Muscle layer of colon (tissue), 2 donors: ENCODE measurements around the gene NOC2L.

ENCODE experiments used
- H3K27ac ChIP-seq: one replicate; pipeline ENCODE4 v1.7.0; 2013; ENCODE audit warnings: low read depth, mild to moderate bottlenecking, low read length, moderate library complexity
- H3K27me3 ChIP-seq, 2 donors: one replicate each; pipeline ENCODE4 v1.7.0; 2013; ENCODE audit warnings: low read length in 2 of 2, mild to moderate bottlenecking in 2 of 2; ENCODE audit not compliant: insufficient read depth in 2 of 2, control insufficient read depth in 1 of 2
- H3K36me3 ChIP-seq: one replicate; pipeline ENCODE4 v1.7.0; 2013; ENCODE audit warnings: mild to moderate bottlenecking, low read length; ENCODE audit not compliant: insufficient read depth
- H3K4me1 ChIP-seq: one replicate; pipeline ENCODE4 v1.7.0; 2013; ENCODE audit warnings: mild to moderate bottlenecking, low read length; ENCODE audit not compliant: insufficient read depth
- H3K4me3 ChIP-seq, 2 donors: one replicate each; pipeline ENCODE4 v1.7.0; 2013; ENCODE audit warnings: low read length in 2 of 2, low read depth in 1 of 2, mild to moderate bottlenecking in 1 of 2, moderate library complexity in 1 of 2
- H3K9ac ChIP-seq: one replicate; pipeline ENCODE4 v1.7.0; 2013; ENCODE audit warnings: low read length
- H3K9me3 ChIP-seq: one replicate; pipeline ENCODE4 v1.7.0; 2013; ENCODE audit warnings: mild to moderate bottlenecking, low read length
- donor health status: abdominal sarcoma.
- donor health status: Adenocarcinoma of cecum.

Gene NOC2L

DNA sequence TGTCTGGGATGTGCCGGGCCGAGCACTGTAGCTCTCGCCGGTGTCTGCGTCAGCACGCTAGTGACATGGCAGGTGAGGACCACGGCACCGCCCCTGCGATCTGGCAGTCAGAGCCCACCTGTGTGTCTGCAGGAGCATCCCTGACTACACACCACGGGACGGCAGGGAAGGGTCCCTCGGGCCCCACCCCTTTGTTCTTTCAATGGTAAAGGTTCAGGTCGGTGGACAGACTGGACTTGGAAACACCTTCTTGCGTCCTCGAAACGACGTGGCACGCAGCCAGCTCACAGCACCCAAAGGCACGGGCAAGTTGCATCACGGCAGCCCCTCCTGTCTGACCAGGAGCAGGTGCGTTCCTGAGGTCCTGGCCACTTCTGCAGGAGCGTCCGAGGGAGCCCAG is 39.0 kb downstream of the NOC2L start:
- Histone ChIP-seq H3K9me3 (no peaks in the 10 kb centered on the region), H3K27me3 (peaks cover 12 to 64% of the 10 kb centered on the region in 2 donors), H3K4me3 (no peak overlapping the region)

GRCh38 chr1:919271-919872 is 39.7 kb downstream of the NOC2L start:
- no peak overlapping the region for H3K9ac ChIP-seq
- H3K4me1 ChIP-seq = peaks cover 23% of the 10 kb centered on the region
- no peak overlapping the region for H3K27ac ChIP-seq
- no peak overlapping the region for H3K4me3 ChIP-seq
- no peaks in the 10 kb centered on the region for H3K9me3 ChIP-seq
- H3K36me3 ChIP-seq = no peaks in the 10 kb centered on the region
- peaks cover 12 to 58% of the 10 kb centered on the region in 2 donors for H3K27me3 ChIP-seq

More for the DNA sequence above, 39.0 kb downstream of the NOC2L start:
- Histone ChIP-seq H3K36me3 (no peaks in the 10 kb centered on the region), H3K27ac (no peak overlapping the region), H3K4me1 (peaks cover 23% of the 10 kb centered on the region), H3K9ac (no peak overlapping the region)

GRCh38 chr1:918843-919242 is 40.2 kb downstream of the NOC2L start:
- Histone ChIP-seq H3K27ac (no peak overlapping the region), H3K27me3 (peaks cover 12 to 63% of the 10 kb centered on the region in 2 donors), H3K4me1 (peaks cover 23% of the 10 kb centered on the region), H3K36me3 (no peaks in the 10 kb centered on the region), H3K9ac (no peak overlapping the region), H3K4me3 (no peak overlapping the region), H3K9me3 (no peaks in the 10 kb centered on the region)

GRCh38 chr1:918353-918752 is 40.7 kb downstream of the NOC2L start:
- Histone ChIP-seq H3K4me1 (peaks cover 22% of the 10 kb centered on the region), H3K4me3 (no peak overlapping the region), H3K27me3 (peaks cover 12 to 63% of the 10 kb centered on the region in 2 donors), H3K9me3 (no peaks in the 10 kb centered on the region), H3K27ac (no peak overlapping the region), H3K9ac (no peak overlapping the region), H3K36me3 (no peaks in the 10 kb centered on the region)

DNA sequence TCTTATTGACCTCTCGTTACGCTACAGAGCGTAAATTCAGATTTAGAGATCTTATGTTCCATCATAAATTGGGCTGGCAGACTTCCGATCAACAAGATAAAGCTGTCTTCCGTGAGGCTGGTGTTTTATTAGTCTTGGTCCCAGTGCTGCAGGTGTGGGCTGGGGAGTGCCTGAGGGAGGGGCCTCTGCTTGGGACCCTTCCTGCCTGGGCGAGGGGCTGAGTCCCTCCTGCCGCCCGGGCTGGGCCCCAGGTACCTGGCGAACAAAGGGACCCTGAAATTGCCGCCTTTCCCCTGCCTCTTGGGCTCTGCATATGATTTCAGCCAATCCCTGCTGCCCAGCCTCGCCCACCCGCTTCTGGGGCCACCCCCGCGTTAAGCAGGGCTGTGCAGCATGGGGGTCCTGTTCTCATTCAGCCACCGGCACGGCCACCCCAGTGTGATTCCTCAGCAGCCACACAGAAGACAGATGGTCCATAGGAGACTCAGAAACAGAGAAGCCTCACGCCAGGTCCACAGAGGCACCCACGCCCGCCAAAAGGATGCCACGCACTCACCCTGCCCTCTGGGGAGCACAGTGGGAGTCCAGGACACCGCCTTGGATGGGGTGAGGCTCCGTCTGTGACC is 41.5 kb downstream of the NOC2L start:
- H3K36me3 ChIP-seq = no peaks in the 10 kb centered on the region
- H3K4me1 ChIP-seq = peaks cover 17% of the 10 kb centered on the region

DNA sequence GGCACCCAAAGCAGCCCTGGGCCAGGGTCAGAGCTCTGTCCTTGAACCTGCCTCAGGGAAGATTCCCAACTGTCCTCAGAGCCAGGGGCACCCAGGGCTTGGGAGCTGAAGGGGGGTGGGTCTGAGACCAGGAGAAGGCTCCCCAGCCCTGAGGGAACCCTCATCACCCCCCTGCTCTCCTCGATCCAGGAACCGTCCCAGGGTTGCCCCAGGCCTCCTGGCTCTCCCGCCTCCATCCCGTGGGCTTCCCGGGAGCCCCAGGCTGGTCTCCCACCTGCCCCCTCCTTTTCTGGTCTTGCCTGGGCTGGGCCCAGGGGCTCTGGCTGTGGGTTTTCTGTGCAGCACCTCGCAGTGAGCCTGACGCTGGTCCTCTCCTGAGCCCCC is 42.0 kb downstream of the NOC2L start:
- Histone ChIP-seq H3K4me1 (peaks cover 17% of the 10 kb centered on the region), H3K4me3 (no peak overlapping the region), H3K9ac (no peak overlapping the region), H3K27me3 (peaks cover 5 to 50% of the 10 kb centered on the region in 2 donors), H3K27ac (no peak overlapping the region), H3K36me3 (no peaks in the 10 kb centered on the region), H3K9me3 (no peaks in the 10 kb centered on the region)

More for the DNA sequence above, 41.5 kb downstream of the NOC2L start:
- H3K9ac ChIP-seq = no peak overlapping the region
- H3K27ac ChIP-seq = no peak overlapping the region
- peaks cover 10 to 55% of the 10 kb centered on the region in 2 donors for H3K27me3 ChIP-seq
- H3K4me3 ChIP-seq = no peak overlapping the region
- no peaks in the 10 kb centered on the region for H3K9me3 ChIP-seq

- Histone ChIP-seq H3K36me3 (no peaks in the 10 kb centered on the region), H3K4me1 (peaks cover 11% of the 10 kb centered on the region), H3K27ac (no peak overlapping the region), H3K9me3 (no peaks in the 10 kb centered on the region), H3K4me3 (no peak overlapping the region), H3K27me3 (peaks cover 5 to 44% of the 10 kb centered on the region in 2 donors), H3K9ac (no peak overlapping the region)
Measured at GRCh38 chr1:916173-917075, 42.6 kb downstream of the NOC2L start.

- H3K27me3 ChIP-seq = peaks cover 5 to 44% of the 10 kb centered on the region in 2 donors
- H3K9ac ChIP-seq = no peak overlapping the region
- no peaks in the 10 kb centered on the region for H3K36me3 ChIP-seq
- no peak overlapping the region for H3K4me3 ChIP-seq
- H3K4me1 ChIP-seq = peaks cover 2% of the 10 kb centered on the region
- no peak overlapping the region for H3K27ac ChIP-seq
- H3K9me3 ChIP-seq = no peaks in the 10 kb centered on the region
Measured at GRCh38 chr1:915295-916172, 43.5 kb downstream of the NOC2L start.

DNA sequence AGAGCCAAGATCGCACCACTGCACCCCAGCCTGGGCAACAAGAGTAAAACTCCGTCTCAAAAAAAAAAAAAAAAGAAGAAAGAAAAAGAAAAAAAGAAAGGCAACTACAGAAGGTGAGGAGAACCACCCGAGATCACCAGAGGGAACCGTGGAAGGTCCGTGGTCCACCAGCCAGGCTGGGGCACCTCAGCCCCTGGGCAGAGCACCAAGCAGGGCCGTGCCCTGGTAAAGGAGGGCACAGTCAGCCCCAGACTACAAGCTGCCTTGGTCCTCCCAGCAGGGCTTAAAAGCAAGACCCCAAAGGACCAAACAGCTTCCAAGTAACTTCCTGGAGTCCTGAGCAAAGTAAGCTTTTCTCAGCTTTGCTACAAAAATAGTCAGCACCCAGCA is 44.2 kb downstream of the NOC2L start:
- peaks cover 5 to 43% of the 10 kb centered on the region in 2 donors for H3K27me3 ChIP-seq

DNA sequence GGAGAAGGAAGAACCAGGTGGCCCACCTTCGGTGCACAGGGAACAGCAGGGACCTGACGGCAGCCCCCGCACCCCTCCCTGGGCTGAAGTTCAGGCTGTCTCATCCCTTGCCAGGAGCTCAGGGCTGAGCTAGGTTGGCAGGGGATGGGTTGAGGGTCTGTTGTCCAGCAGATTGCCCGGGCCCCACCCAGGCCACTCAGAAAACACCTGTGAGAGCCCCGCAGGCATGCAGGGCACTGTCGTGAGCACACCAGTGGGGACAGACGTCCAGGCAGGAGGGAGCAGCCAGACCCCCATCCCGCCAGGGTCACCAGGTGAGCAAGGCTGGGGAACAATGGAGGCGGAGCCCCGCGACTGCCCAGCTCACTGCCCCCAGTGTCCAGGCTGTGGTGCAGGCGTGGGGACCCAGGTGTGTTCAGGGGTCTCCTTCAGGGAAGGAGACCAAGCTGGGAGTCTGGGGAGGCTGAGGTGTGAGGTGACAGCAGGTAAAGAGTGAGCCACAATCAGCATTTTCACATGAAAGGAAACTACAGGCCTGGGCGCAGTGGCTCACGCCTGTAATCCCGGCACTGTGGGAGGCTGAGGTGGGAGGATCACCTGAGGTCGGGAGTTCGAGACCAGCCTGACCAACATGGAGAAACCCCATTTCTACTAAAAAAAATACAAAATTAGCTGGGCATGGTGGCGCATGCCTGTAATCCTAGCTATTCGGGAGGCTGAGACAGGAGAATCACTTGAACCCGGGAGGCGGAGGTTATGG is 44.7 kb downstream of the NOC2L start:
- no peaks in the 10 kb centered on the region for H3K4me1 ChIP-seq
- H3K27me3 ChIP-seq = peaks cover 5 to 38% of the 10 kb centered on the region in 2 donors
- no peak overlapping the region for H3K4me3 ChIP-seq

More for the DNA sequence above, 44.2 kb downstream of the NOC2L start:
- Histone ChIP-seq H3K9me3 (no peaks in the 10 kb centered on the region), H3K27ac (no peak overlapping the region), H3K36me3 (no peaks in the 10 kb centered on the region), H3K4me1 (no peaks in the 10 kb centered on the region), H3K9ac (no peak overlapping the region), H3K4me3 (no peak overlapping the region)

More for the DNA sequence above, 44.7 kb downstream of the NOC2L start:
- no peaks in the 10 kb centered on the region for H3K36me3 ChIP-seq
- H3K9ac ChIP-seq = no peak overlapping the region
- H3K27ac ChIP-seq = no peak overlapping the region
- H3K9me3 ChIP-seq = no peaks in the 10 kb centered on the region
